Measurements from ENCODE around the gene GABRG3.

GABRG3 gene

DNA sequence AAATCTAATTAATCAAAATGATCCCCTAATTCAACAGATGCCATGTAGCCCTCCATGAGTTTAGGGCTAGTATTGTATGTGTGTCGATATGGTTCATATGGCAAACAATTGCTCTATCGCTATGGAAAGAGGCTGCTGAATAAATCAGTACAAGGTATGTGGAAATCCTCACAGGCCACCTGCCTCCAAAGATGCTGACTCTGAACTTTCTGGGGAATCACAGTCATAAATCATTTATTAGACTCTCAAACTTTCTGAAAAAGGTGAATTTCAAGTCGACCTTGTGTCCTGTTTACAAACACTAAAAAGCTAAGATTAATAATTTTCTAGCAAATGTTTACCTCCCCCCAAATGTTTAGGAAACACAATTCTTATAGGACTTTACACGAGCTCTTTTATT lies 462.6 kb downstream of the GABRG3 start:
- no peak for DNase-seq

GRCh38 chr15:27438403-27439375 lies 467.7 kb downstream of the GABRG3 start:
- no peak for DNase-seq

- no peak for DNase-seq
These were observed 470.1 kb downstream of the GABRG3 start for GRCh38 chr15:27441120-27441519.

DNA sequence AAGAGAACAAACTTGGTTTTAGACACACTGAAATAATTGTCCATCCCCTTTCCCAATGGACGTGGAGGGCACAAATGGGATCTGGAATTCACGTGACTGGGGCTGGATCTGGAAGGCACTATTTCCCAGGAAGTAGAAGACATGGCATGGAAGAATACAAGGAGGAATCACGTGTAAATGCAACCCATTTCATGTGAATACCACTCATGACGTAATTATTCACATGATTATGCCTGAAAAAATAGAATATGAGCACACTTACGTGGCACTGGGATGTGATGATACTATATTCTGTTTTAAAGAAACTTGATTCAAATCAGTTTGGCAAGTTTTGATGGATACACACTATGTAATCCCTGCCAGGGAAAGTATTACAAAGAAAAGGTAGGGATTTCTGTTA lies 477.3 kb downstream of the GABRG3 start:
- no peak for DNase-seq

- no peak for DNase-seq
These were observed 478.0 kb downstream of the GABRG3 start for GRCh38 chr15:27448986-27449385.

GRCh38 chr15:27449941-27450340 lies 479.0 kb downstream of the GABRG3 start:
- no peak for DNase-seq

- DNase-seq = peak; percentile 54
These were observed 483.5 kb downstream of the GABRG3 start for GRCh38 chr15:27454281-27455075.

GRCh38 chr15:27456807-27457206 lies 485.8 kb downstream of the GABRG3 start:
- DNase-seq = no peak

DNA sequence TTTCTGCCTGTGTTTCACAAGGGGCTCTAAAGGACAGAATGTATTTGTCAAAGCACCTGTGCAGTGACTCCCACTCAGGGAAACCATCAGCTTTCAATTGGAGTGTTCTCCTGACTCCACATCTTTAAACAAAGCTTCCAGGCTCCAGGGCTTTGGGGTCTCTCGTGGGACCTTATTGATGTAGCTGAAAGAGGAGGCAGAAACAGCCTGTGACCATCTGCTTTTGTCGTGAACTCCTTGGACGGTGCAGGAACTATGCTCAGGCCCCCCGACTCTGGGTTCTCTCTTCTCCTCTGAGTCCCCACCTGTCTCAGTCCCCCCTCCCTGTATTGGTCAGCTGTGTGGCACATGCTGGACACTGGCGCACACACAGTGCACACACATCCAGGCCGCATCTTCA lies 486.8 kb downstream of the GABRG3 start:
- no peak for DNase-seq

- DNase-seq = no peak
These were observed 487.5 kb downstream of the GABRG3 start for GRCh38 chr15:27458345-27459084.

DNA sequence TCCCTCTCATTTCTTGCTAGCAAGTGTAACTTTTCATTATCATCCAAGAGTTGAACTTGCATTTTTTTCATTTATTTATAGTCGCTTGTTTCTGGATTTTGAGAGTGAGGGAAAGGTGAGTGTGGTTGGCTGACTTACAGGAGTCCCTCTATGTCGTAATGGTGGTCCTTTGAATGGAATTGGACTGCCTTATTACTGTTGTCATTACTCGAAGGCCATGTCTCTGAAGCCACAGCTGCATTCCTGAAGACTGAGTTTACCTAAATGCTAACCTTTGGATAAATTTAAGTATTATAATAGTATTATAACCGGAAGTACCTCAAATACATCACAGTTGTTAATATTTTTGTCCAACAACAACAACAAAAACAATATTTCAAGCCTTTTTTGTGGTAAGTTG lies 488.9 kb downstream of the GABRG3 start:
- DNase-seq = no peak

DNA sequence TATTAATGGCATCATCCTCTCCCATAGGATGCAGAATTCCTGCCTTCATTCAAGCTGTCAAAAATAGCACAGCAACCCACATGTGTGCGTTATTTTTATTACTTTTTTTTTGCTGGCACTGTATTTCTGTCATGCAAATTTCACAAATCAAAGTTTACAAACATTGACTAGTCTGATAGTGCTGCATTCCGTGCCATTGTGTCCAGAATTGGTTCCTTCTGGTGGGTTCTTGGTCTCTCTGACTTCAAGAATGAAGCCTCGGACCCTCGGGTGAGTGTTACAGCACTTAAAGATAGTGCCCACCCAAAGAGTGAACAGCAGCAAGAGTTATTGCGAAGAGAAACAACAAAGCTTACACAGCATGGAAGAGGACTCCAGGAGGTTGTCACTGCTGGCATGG lies 490.2 kb downstream of the GABRG3 start:
- DNase-seq = no peak

- DNase-seq = no peak
These were observed 492.6 kb downstream of the GABRG3 start for GRCh38 chr15:27463525-27464088.

GRCh38 chr15:27464941-27465612 lies 494.1 kb downstream of the GABRG3 start:
- no peak for DNase-seq

- DNase-seq = no peak
These were observed 495.8 kb downstream of the GABRG3 start for GRCh38 chr15:27466758-27467157.

DNA sequence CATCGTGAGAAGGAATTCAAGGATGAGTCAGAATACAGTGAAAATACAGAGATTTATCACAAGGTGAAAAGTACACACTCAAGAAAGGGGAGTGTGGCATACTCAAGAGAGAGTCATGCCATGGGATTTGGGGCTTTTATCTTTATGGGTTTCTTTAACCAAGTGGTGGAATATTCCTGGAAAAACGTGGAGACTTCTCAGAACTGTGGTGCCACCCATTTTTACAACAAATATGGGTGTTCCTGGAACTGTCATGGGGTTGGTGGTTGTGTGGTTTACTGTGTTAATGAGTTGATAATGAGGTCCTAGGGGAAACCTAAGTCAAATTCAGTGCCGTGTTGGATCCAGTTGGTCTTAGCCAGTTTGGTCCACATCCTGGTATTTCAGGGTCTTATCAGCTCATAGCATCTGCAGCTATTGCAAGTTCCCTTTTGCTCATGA lies 497.2 kb downstream of the GABRG3 start:
- no peak for DNase-seq

GRCh38 chr15:27473845-27474244 lies 502.9 kb downstream of the GABRG3 start:
- no peak for DNase-seq

- no peak for DNase-seq
These were observed 504.4 kb downstream of the GABRG3 start for GRCh38 chr15:27475395-27475794.

DNA sequence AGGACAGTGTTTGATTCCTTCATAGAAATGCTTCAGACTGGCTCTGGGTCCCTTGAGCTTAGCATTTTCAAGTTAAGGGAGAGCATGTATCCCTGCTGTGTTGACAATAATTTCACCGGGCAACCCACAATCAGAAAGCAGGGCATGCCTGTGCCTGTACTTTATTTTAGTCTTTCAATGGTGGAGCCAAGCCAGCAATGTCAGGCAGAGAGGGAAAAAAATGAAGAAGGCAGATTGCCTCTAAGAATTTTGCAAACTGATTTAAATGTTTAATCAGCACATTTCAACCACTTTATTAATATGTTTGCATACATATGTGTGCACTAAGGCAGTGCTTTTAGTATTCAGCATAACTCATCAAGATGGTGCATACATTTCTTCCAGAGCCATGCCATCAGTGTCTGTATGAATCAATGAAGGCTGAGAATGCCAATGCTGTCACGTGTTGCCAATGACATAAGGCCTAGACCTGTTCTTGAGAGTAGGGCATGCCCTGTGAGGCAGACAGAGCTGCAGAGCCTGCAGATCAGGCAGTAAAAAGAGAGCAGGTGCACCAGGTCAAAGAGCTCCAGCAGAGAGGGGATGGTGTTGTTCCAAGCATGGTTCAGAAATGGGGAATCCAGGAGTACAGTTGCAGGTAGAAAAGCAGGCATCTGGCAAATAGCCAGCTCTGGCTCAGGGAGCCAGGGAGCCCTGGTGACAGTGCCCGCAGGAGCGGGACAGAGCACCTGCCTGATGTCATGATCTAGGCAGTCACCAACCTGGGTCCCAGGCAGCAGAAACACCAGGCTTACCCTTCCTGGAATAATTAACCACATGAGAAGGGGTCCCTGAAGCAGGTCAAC lies 508.5 kb downstream of the GABRG3 start:
- DNase-seq = peak; percentile 93

DNA sequence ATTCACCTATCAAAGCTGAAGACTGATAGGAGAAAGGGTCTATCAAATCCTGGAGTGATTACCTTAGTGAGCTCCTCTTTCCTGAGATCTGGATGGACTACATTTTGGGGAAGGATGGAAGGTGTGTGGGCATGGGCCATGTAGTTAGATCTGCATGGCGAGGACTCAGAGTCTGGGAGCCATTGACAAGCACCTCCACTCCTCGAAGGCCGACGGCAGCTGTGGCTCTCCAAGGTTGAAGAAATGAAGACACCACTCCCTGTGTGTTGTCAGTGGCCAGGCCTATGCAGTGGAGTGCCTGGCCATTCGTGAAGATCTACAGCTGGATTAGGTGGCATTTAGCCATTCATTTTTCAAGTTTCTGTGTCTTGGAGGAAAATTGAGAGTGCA lies 509.2 kb downstream of the GABRG3 start:
- no peak for DNase-seq

GRCh38 chr15:27480642-27481041 lies 509.7 kb downstream of the GABRG3 start:
- DNase-seq = no peak

All from NCI-H345 (cell line).